KMS-11 (cell line): ENCODE data around the gene MAP3K20.

ENCODE experiments used
- H2AFZ ChIP-seq: fragments of 200-600 bp; sonication (generic); 2 replicates; pipeline ENCODE4 v1.6.1; 2016; ENCODE audit warnings: antibody characterized with exemption, mixed run types, low read depth
- H3K27ac ChIP-seq: fragments of 200-600 bp; sonication (generic); 2 replicates; pipeline ENCODE4 v1.6.1; 2016; ENCODE audit warnings: mild to moderate bottlenecking, mixed run types
- H3K27me3 ChIP-seq: fragments of 200-600 bp; sonication (generic); 2 replicates; pipeline ENCODE4 v1.6.1; 2017; ENCODE audit warnings: mild to moderate bottlenecking, low read depth, mixed run types, moderate library complexity; ENCODE audit not compliant: insufficient read depth
- H3K36me3 ChIP-seq: fragments of 200-600 bp; sonication (generic); 2 replicates; pipeline ENCODE4 v1.6.1; 2017; ENCODE audit warnings: mild to moderate bottlenecking, mixed run types; ENCODE audit not compliant: insufficient read depth
- H3K4me1 ChIP-seq: fragments of 200-600 bp; sonication (generic); 2 replicates; pipeline ENCODE4 v1.6.1; 2016; ENCODE audit warnings: mild to moderate bottlenecking, low read depth, mixed run types; ENCODE audit not compliant: poor library complexity, severe bottlenecking
- H3K4me2 ChIP-seq: fragments of 200-600 bp; sonication (generic); 2 replicates; pipeline ENCODE4 v1.7.0; 2016; ENCODE audit warnings: mild to moderate bottlenecking, mixed run types
- H3K4me3 ChIP-seq: fragments of 200-600 bp; sonication (generic); IDR thresholded peaks from 2 replicates; pipeline ENCODE4 v1.6.1; 2017; ENCODE audit warnings: low read depth, low read length, mixed read lengths; ENCODE audit not compliant: insufficient read depth
- H3K79me2 ChIP-seq: fragments of 200-600 bp; sonication (generic); 2 replicates; pipeline ENCODE4 v1.6.1; 2016; ENCODE audit warnings: low read depth, mixed run types; ENCODE audit not compliant: insufficient read depth
- H3K9ac ChIP-seq: fragments of 200-600 bp; sonication (generic); 2 replicates; pipeline ENCODE4 v1.6.1; 2016; ENCODE audit warnings: mild to moderate bottlenecking, mixed run types
- H4K20me1 ChIP-seq: fragments of 200-600 bp; sonication (generic); 2 replicates; pipeline ENCODE4 v1.6.1; 2016; ENCODE audit warnings: mild to moderate bottlenecking, mixed run types; ENCODE audit not compliant: insufficient read depth
- TF ChIP-seq, protein P1 (sequence below): fragments of 200-600 bp; sonication (generic); conservative IDR thresholded peaks from 2 replicates; pipeline ENCODE4 v1.6.1; 2017; ENCODE audit warnings: low read depth, mild to moderate bottlenecking, antibody characterized with exemption, low read length, moderate library complexity, mixed read lengths

The MAP3K20 gene

DNA sequence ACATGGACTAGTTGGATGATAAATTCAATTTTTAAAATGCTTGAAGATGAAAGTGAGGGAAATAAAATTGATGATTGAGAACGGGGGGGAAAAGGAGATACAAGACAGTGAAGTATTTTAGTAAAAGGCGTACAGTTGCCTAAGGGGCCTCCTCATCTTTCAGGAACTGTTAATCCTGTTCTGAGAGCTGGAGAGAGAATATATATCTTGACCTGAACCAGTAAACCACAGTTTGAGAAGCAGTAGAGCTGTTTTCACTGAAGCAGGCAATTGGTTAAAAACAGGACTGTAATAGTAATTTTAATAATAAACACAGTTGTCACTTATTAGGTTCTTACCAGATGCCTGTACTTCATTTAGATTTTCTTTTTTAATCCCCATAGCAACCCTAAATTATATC, 137.5 kb downstream of the MAP3K20 start:
- no peak overlapping the region for H3K4me3 ChIP-seq
- H4K20me1 ChIP-seq = no peaks in the 10 kb centered on the region
- no peaks in the 10 kb centered on the region for H3K27me3 ChIP-seq
- H3K4me2 ChIP-seq = no peak overlapping the region
- H3K27ac ChIP-seq = no peak overlapping the region
- TF ChIP-seq, protein P1, sequence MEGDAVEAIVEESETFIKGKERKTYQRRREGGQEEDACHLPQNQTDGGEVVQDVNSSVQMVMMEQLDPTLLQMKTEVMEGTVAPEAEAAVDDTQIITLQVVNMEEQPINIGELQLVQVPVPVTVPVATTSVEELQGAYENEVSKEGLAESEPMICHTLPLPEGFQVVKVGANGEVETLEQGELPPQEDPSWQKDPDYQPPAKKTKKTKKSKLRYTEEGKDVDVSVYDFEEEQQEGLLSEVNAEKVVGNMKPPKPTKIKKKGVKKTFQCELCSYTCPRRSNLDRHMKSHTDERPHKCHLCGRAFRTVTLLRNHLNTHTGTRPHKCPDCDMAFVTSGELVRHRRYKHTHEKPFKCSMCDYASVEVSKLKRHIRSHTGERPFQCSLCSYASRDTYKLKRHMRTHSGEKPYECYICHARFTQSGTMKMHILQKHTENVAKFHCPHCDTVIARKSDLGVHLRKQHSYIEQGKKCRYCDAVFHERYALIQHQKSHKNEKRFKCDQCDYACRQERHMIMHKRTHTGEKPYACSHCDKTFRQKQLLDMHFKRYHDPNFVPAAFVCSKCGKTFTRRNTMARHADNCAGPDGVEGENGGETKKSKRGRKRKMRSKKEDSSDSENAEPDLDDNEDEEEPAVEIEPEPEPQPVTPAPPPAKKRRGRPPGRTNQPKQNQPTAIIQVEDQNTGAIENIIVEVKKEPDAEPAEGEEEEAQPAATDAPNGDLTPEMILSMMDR = no peak
- no peak overlapping the region for H3K9ac ChIP-seq
- no peaks in the 10 kb centered on the region for H3K79me2 ChIP-seq
- no peak overlapping the region for H2AFZ ChIP-seq
- no peaks in the 10 kb centered on the region for H3K36me3 ChIP-seq
- H3K4me1 ChIP-seq = peaks cover 4% of the 10 kb centered on the region

DNA sequence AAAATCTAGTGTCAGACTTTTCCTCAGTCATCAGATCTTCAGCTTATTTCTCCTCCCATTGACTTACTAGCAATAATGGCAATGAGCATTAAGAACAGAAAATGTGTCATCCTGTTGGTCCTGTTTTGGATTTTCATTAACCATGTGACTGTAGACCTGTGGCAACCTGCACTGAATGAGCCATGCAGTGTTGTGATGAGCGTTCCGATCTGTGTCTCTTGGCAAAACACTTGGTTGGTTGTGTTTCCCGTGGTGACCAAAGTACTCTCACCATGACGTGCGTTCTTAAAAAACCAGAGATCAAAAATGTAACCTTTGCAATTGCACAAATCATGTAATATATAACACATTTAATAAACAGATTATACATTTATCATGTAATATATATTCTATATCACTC, 138.6 kb downstream of the MAP3K20 start:
- TF ChIP-seq, protein P1 = no peak
- Histone ChIP-seq H3K79me2 (no peaks in the 10 kb centered on the region), H2AFZ (no peak overlapping the region), H3K9ac (no peak overlapping the region), H3K36me3 (no peaks in the 10 kb centered on the region), H3K27ac (no peak overlapping the region), H3K4me2 (no peak overlapping the region), H3K27me3 (no peaks in the 10 kb centered on the region), H4K20me1 (no peaks in the 10 kb centered on the region), H3K4me3 (no peak overlapping the region), H3K4me1 (peaks cover 4% of the 10 kb centered on the region)

DNA sequence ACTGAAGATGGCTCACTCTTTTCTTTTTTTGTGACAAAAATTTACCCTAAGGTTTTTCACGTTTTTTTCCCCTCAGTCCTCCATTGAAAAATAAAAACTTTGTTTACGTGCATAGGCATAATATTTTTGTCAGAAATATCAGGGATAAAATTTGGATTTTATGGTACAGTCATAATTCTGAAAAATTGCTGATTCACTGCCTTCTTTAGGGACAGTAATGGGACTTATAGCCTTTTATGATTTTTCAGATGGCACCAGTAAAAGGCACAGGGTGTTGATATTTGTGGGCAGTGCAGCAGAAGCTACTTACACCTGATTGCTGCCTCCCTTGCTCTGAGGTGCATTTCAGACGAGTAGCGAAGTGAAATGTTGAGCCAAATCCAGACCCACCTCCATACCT, 139.7 kb downstream of the MAP3K20 start:
- no peak overlapping the region for H3K4me2 ChIP-seq
- no peaks in the 10 kb centered on the region for H3K27me3 ChIP-seq
- H3K9ac ChIP-seq = no peak overlapping the region
- no peaks in the 10 kb centered on the region for H3K36me3 ChIP-seq
- no peak overlapping the region for H2AFZ ChIP-seq
- H3K4me1 ChIP-seq = peaks cover 3% of the 10 kb centered on the region
- H3K27ac ChIP-seq = no peak overlapping the region
- no peaks in the 10 kb centered on the region for H4K20me1 ChIP-seq
- H3K4me3 ChIP-seq = no peak overlapping the region
- TF ChIP-seq, protein P1 = no peak
- no peaks in the 10 kb centered on the region for H3K79me2 ChIP-seq

DNA sequence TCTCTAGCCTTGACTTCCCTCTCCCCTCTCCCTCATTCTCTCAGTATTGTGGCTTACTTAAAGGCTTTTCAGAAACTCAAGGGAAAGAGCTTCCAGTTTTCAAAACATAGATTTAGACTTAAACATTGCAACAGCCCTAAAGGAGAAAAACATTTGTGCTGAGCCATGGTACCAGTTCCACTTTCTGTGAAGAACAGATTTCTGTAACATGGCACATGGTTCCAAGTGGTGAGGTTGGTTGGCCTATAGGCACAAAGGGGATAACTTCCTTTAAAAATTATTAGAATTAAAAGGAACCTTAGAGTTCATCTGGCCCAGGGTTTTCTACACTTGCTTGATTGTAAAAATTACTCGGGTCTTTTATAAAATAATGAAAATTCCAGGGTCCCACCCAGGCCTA, 140.4 kb downstream of the MAP3K20 start:
- H3K4me1 ChIP-seq = no peaks in the 10 kb centered on the region
- no peaks in the 10 kb centered on the region for H3K27me3 ChIP-seq
- H3K4me3 ChIP-seq = no peak overlapping the region
- no peaks in the 10 kb centered on the region for H4K20me1 ChIP-seq
- no peak overlapping the region for H3K27ac ChIP-seq
- H2AFZ ChIP-seq = no peak overlapping the region
- H3K4me2 ChIP-seq = no peak overlapping the region
- no peak overlapping the region for H3K9ac ChIP-seq
- TF ChIP-seq, protein P1 = no peak
- no peaks in the 10 kb centered on the region for H3K36me3 ChIP-seq
- no peaks in the 10 kb centered on the region for H3K79me2 ChIP-seq

DNA sequence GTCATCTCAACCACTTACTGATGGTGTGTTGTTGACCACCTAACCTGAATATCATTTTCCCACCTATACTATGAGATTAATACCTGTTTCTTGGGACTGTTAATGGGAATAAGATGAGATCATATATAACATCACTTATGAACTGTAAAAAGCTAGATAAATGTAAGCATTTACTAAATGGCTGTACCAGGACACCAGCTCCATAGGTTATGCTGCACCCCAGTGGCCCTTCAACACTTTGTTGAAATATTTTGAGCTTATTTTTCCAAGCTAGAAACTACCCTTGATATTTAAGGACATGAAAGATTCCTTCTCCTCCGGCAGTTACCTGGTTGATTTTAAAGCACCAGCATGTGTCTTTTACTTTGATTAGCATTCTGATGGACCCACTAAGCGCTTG, 141.0 kb downstream of the MAP3K20 start:
- H4K20me1 ChIP-seq = no peaks in the 10 kb centered on the region
- H2AFZ ChIP-seq = no peak overlapping the region
- H3K9ac ChIP-seq = no peak overlapping the region
- TF ChIP-seq, protein P1 = no peak
- H3K27me3 ChIP-seq = no peaks in the 10 kb centered on the region
- no peak overlapping the region for H3K4me3 ChIP-seq
- H3K79me2 ChIP-seq = no peaks in the 10 kb centered on the region
- H3K4me1 ChIP-seq = no peaks in the 10 kb centered on the region
- H3K4me2 ChIP-seq = no peak overlapping the region
- no peaks in the 10 kb centered on the region for H3K36me3 ChIP-seq
- H3K27ac ChIP-seq = no peak overlapping the region
